Prostate gland (tissue), 2 donors: ENCODE measurements around the gene XPO6. TPM values are rescaled to one million over a fixed set of nuclear protein-coding genes. Genes with fewer than 3 reads are reported as not detected.

ENCODE experiments used
- DNase-seq: peaks from one replicate; pipeline ENCODE4 v3.0.0-alpha.2; 2019; ENCODE audit warnings: low spot score
- H3K27ac ChIP-seq, 2 donors: fragments of 200-600 bp; sonication (generic); 2 replicates each; pipeline ENCODE4 v1.5.1; 2017 to 2019
- H3K27me3 ChIP-seq: fragments of 200-600 bp; sonication (generic); replicated peaks from 2 replicates; pipeline ENCODE4 v1.5.1; 2019; ENCODE audit not compliant: insufficient read depth
- H3K36me3 ChIP-seq, 2 donors: fragments of 200-600 bp; sonication (generic); 1 replicate in 1 of 2; 2 replicates in 1 of 2; pipeline versions ENCODE4 v1.5.1 to v1.8.1; 2017 to 2019
- H3K4me1 ChIP-seq: fragments of 200-600 bp; sonication (generic); replicated peaks from 2 replicates; pipeline ENCODE4 v1.5.1; 2019
- H3K4me3 ChIP-seq, 2 donors: fragments of 200-600 bp; sonication (generic); 2 replicates each; pipeline ENCODE4 v1.5.1; 2017 to 2019
- H3K9me3 ChIP-seq: fragments of 200-600 bp; sonication (generic); 2 replicates; pipeline ENCODE4 v1.5.1; 2017
- CTCF ChIP-seq, 4 experiments: fragments of 200-600 bp in 2 of 4; fragments of 450-650 bp in 2 of 4; sonication (generic) in 2 of 4; IDR thresholded peaks; 1 replicate in 3 of 4; 2 replicates in 1 of 4; pipeline ENCODE4 v1.5.1; 2016 to 2019; ENCODE audit warnings: antibody characterized with exemption in 4 of 4, mild to moderate bottlenecking in 2 of 4, moderate library complexity in 2 of 4
- POLR2A ChIP-seq: fragments of 450-650 bp; IDR thresholded peaks from one replicate; pipeline ENCODE4 v1.6.1; 2016; ENCODE audit warnings: antibody characterized with exemption, mild to moderate bottlenecking
- POLR2AphosphoS5 ChIP-seq: sonication (generic); formaldehyde crosslinking; IDR thresholded peaks from one replicate; pipeline ENCODE4 v1.6.1; 2017; ENCODE audit warnings: antibody characterized with exemption
- WGBS: methylation state at CpG from one replicate; pipeline ENCODE4 v1.1.5; 2018; 5-methylcytosine and 5-hydroxymethylcytosine counted together
- intact Hi-C: fragments of 100-400 bp; cut with DNase I; formaldehyde crosslinking; loops from one replicate; pipeline ENCODE4 v1.14.2; 2022
- total RNA-seq, 2 donors: library from RNA; depleted of rRNA; stranded (reverse); fragments of >200 nt; gene quantifications; one replicate each; pipeline ENCODE4 v1.1.0, GENCODE V29; 2016

Gene XPO6, protein sequence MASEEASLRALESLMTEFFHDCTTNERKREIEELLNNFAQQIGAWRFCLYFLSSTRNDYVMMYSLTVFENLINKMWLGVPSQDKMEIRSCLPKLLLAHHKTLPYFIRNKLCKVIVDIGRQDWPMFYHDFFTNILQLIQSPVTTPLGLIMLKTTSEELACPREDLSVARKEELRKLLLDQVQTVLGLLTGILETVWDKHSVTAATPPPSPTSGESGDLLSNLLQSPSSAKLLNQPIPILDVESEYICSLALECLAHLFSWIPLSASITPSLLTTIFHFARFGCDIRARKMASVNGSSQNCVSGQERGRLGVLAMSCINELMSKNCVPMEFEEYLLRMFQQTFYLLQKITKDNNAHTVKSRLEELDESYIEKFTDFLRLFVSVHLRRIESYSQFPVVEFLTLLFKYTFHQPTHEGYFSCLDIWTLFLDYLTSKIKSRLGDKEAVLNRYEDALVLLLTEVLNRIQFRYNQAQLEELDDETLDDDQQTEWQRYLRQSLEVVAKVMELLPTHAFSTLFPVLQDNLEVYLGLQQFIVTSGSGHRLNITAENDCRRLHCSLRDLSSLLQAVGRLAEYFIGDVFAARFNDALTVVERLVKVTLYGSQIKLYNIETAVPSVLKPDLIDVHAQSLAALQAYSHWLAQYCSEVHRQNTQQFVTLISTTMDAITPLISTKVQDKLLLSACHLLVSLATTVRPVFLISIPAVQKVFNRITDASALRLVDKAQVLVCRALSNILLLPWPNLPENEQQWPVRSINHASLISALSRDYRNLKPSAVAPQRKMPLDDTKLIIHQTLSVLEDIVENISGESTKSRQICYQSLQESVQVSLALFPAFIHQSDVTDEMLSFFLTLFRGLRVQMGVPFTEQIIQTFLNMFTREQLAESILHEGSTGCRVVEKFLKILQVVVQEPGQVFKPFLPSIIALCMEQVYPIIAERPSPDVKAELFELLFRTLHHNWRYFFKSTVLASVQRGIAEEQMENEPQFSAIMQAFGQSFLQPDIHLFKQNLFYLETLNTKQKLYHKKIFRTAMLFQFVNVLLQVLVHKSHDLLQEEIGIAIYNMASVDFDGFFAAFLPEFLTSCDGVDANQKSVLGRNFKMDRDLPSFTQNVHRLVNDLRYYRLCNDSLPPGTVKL
- total RNA-seq, result 100 to 1,000 TPM in 1 of 2 donors, 10 to 100 TPM in 1; 51.1 to 145 TPM

- Histone ChIP-seq H3K36me3 (no peaks in the 10 kb centered on the region), H3K4me1 (no peaks in the 10 kb centered on the region), H3K4me3 (peak within 1 kb of the TSS; percentile 78 to 93), H3K27ac (peak within 1 kb of the TSS; percentile 73 to 84), H3K9me3 (no peaks in the 10 kb centered on the region), H3K27me3 (no peaks in the 10 kb centered on the region)
- peak; percentile 96 for DNase-seq
- TF ChIP-seq POLR2AphosphoS5 (peak; percentile 96), CTCF (IDR thresholded peaks at IDR 0.05) (no peak), POLR2A (peak; percentile 63)
- WGBS, result 5% methylated on average over 32 of the region's 76 CpGs
- intact Hi-C loops, result no loop called here
These were observed at the start of gene XPO6 for GRCh38 chr16:28211758-28212531. XPO6 (minus strand) TSS chr16:28211965; CDS start chr16:28211368, 597 bp downstream.

DNA sequence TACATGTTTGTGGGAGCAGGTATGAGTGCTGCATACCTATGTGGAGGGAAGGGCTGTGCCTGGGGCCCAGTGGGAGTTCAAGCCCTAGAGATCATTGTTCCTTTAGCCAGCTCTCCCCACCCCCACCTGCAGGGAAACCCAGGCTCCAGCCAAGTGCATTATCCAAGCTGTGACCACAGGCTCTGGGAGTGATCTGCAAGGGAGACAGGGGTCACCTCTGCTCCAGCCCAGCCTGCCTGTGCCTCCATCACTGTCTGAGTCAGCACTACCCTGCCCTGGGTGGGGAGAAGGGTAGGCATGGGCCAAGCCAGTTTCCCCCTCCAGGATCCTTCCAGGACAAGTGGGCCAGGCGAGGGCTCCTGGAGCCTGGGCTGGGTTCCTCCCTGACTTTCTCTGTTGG lies 48.4 kb upstream of the XPO6 start:
- TF ChIP-seq POLR2AphosphoS5, result no peak
- no peak for TF ChIP-seq POLR2A
- no peak for TF ChIP-seq CTCF (IDR thresholded peaks at IDR 0.05)
- Histone ChIP-seq H3K36me3 (no peaks in the 10 kb centered on the region), H3K27ac (no peak overlapping the region), H3K27me3 (no peaks in the 10 kb centered on the region), H3K4me3 (no peak overlapping the region), H3K4me1 (no peaks in the 10 kb centered on the region), H3K9me3 (no peaks in the 10 kb centered on the region)
- 92% methylated on average over 1 of the region's 1 CpG for WGBS
- intact Hi-C loops, result no loop called here
- DNase-seq, result no peak

- Histone ChIP-seq H3K27me3 (no peaks in the 10 kb centered on the region), H3K4me3 (no peak overlapping the region), H3K4me1 (no peaks in the 10 kb centered on the region), H3K27ac (no peak overlapping the region), H3K36me3 (no peaks in the 10 kb centered on the region), H3K9me3 (no peaks in the 10 kb centered on the region)
- intact Hi-C loops, result no loop called here
- DNase-seq, result no peak
- TF ChIP-seq POLR2AphosphoS5, result no peak
- TF ChIP-seq POLR2A, result no peak
- no peak for TF ChIP-seq CTCF (IDR thresholded peaks at IDR 0.05)
- 82% methylated on average over 7 of the region's 7 CpGs for WGBS
These were observed 48.0 kb upstream of the XPO6 start for GRCh38 chr16:28259781-28260150.

DNA sequence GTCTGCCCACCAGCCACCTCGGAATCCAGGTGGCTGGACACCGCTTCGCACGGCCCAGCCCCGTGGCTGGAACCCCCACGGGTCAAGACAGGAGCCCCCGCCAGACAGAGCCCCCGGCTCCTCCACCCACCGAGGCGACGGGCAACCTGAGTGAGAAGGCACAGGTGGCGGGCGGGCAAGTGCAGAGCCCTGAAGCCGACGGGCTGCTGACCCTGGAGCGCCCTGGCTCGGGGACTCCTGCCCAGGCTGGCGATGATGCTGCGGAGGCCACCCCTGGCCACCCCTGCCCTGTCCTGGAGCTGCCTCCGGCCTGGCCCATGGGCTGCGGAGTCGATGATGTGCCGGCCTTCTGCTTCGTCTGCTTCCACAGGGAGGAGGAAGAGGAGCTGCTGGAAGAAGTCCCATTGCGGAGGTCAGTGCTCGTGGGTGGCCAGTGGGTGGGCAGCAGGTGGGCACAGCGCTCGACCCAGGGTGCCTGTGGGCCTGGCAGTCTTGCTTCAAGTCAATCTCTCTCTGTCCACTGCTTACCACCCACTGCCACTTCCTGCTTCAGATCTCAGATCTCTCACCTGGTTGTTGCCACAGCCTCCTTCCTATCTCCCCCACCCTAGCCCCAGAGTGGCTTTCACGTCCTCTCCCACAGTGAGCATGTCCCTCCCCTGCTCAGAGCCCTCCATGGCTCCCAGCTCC lies 47.5 kb upstream of the XPO6 start:
- no peak overlapping the region for H3K4me3 ChIP-seq

More for the DNA sequence above, 47.5 kb upstream of the XPO6 start:
- 62% methylated on average over 28 of the region's 29 CpGs for WGBS
- intact Hi-C loops, result no loop called here
- no peaks in the 10 kb centered on the region for H3K27me3 ChIP-seq
- H3K36me3 ChIP-seq, result no peaks in the 10 kb centered on the region
- no peaks in the 10 kb centered on the region for H3K4me1 ChIP-seq
- no peak for DNase-seq
- no peaks in the 10 kb centered on the region for H3K9me3 ChIP-seq
- TF ChIP-seq POLR2AphosphoS5, result no peak
- no peak for TF ChIP-seq CTCF (IDR thresholded peaks at IDR 0.05)
- TF ChIP-seq POLR2A, result no peak
- no peak overlapping the region for H3K27ac ChIP-seq
